GM19025 (cell line): ENCODE data around the gene EWSR1.

Experiments used
- ATAC-seq: cut with Tn5 transposase; IDR thresholded peaks from one replicate; pipeline ENCODE4 v1.9.1; 2021; ENCODE audit warnings: mild to moderate bottlenecking, low read depth, moderate library complexity; ENCODE audit not compliant: unreplicated experiment

EWSR1 gene

GRCh38 chr22:29315286-29316140, 47.4 kb downstream of the EWSR1 start, which contains the start of gene RASL10A:
Gene RASL10A (minus strand): TSS chr22:29315697. CDS start chr22:29315246, 451 bp downstream.
- ATAC-seq = no peak

DNA sequence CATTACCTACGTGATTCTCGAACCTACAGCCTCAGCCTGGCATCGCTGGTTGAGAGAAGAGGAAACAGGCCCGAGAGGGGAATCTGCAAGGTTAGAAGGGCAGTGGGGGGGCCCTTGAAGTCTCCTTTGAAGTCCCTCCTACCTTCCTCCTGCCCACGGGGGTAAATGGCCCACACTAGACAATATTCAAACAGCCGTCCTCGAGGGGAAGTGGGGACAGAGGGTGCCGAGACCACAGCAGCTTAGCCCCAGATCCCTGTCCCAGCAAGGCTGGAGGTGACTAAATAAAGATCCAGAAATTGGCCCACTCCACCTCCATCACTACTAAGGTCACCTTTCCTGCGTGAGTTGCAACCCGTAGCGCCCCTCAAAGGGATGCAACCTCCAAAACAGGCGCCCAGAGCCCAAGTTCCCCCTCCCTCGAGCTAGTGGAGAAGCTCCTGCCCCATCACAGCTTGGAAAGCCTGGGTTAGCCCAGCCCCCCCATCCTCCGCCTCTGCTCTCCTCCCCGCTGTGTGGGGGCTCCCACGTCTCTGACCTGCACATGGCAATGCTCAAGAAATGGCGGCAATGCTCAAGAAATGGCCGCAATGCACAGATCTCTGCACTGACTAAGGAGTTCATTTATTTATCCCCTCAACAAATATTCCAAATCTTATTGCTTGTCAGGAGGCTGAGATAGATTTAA, 48.2 kb downstream of the EWSR1 start:
- ATAC-seq = no peak

DNA sequence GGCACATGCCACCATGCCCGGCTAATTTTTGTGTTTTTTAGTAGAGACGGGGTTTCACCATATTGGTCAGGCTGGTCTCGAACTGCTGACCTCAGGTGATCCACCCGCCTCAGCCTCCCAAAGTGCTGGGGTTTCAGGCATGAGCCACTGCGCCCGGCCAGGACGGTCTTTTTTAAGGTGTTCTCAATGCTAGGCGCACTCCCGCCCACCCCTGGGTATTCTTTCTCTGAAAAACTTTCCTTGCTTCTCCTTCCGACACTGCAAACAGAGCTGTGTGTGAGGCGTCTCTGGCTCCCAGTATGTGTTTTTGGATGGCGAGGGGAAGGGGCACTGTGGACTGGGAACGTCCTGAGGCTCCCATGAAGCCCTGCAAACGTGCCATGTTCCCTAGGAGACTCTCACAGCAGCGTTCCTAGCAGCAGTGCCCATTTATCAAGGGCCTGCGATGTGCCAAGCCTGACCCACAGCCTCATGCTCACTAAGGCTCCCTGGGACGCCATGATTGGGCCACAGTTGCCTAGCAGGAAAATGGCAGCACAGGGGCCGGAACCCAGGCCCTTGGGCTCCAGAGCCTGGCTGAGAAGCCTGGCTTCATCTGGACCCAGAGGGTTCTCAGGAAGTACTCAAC, 49.9 kb downstream of the EWSR1 start:
- no peak for ATAC-seq

DNA sequence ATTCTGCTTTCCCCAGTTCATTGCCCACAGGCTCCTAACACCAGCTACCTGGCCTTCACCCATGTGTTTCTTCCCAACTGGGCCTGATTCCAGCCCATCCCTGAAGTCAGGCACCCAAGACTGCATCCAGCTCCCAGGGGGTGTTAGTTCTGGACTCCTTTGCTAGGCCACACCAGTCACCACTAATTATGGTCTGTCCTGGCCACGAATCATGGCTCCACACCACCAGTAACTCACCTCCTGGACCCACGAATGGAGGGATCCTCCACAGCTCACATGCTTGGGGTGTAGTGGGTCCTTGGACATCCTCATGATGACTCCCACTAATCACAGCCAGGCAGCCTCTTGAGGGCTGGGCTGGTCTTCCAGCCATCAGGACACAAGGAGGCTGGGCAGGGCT, 51.0 kb downstream of the EWSR1 start:
- no peak for ATAC-seq

GRCh38 chr22:29320546-29320945, 52.5 kb downstream of the EWSR1 start:
- ATAC-seq = no peak

DNA sequence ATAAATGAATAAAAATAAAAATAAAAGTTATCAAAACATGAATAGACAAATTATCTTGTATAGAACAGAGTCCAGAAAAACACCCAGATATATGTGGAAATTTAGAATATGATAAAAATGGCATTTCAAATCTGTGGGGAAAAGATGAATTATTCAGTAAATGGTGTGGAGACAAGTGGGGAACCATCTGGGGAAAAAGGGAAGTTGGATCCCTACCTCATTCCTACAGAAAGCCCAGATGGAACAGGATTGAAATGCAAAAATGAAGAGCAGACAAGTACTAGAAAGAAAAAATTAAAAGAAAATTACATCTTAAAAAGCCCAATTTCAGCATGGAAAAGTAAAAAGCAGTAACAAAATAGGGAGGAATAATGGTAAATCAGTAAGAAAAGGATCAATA, 55.6 kb downstream of the EWSR1 start:
- ATAC-seq = no peak

- no peak for ATAC-seq
These were observed 57.3 kb downstream of the EWSR1 start for GRCh38 chr22:29325356-29325755.

- ATAC-seq = no peak
These were observed 57.8 kb downstream of the EWSR1 start for GRCh38 chr22:29325785-29326315.

DNA sequence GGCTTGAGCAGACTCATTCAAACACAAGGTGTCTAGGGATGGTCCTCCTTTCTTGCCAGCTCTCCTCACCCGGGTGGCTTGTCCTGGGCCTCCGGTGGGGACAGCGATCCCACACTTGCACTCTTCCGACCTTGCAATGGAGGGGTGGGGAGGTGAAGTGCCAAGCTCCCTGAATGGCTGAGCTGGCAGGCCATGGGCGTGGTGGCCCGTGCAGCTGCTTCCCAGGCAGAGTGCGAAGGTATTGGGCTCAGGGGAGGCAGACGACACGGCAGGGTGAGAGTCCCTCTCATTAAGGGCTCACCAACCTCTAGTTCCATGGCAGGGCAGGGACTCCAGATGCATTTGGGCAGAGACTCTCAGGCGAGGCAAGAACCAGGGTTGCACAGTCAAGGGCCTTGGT, 58.4 kb downstream of the EWSR1 start:
- ATAC-seq = no peak

DNA sequence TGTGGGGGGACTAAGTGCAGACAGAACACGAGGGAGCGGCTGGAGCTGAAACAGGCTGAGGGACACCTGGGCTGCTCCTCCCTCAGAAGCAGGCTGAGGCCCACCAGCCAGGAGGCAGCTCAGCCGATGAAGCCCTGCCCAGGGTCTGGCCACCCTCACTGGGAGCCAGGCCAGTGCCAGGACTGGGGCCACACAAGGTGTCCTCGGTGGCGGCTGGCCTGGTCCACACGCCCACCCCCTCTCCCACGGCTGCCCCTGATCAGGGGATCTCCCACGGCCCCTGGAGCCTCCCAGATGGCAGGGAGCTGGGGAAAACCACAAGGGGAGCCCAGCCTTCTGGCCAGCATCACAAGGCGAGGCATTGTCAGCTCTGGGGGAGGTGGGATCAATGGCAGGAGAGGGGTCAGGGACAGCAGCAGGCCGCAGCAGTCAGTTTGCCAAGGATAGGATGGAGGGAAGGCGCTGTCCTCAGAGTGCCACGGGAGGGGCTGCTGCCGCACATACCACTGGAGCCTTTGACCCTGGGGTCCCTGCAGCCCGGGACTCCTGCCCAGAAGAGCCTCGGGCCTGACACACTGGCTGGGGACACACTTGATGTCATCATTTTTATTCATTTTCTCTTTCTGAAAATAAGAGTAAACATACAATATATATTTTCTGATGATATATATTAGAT, 59.2 kb downstream of the EWSR1 start:
- ATAC-seq = no peak

DNA sequence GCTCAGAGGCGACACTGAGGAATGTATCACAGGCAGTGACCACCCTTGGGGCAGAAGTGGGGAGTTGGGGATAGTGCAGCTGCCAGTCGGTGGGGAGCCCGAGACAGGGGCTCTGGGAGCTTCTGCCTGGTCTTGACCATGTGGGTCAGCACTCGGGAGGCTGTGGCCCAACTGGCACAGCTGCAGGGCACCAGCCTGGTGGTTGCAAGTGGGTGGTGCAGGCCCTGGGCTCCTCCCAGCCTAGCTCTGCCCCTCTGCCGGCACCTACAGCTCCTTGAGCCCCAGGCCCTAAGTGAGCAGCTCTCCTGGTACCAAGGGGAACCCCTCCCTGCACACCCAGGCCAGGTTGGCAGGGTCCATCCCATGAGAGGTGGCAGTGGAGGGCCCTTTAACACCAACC, 60.0 kb downstream of the EWSR1 start:
- no peak for ATAC-seq

DNA sequence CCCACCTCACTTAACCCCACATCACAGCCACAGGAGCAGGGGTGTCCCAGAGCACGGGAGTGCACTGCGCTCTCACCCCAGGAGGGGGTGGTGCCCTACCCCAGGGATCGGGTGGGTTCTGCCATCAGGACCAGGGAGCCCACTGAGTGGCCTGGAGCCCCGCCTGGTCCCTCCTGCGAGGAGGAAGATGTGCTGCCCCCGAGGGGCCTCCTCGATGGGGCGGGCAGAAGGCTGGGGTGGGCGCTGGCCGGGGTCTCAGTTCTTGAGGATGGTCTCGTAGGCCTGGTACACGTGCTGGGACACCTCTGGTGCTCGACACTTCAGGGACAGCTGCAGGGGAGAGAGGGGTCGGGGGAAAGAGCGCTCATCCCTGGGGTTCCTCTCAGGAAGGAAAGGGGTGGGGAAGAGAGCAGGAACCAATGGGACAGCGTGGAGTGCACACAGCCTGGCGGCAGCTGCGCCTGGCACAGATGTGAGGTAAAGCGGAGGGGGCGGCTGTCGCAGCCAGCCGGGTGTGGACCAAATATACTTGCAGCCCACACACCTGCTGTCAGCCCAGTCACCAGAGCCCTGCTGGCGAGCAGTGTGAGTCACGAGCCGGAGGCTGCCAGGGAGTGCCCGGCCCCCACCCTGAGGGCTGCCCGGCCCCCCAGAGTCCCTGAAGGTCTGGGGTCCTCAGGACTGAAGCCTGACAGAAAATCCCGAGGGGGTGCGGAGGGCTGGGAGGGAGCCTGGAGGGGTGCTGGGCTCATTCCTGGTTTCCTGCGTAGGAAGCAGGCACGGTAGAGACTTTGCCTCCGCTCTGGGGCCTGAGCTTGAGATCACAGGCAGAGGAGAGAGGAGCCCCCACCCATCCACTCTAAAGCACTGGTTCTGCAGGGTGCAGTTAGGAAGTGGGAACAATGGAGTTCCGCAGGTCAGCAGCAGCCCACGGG, 60.8 kb downstream of the EWSR1 start:
- no peak for ATAC-seq

DNA sequence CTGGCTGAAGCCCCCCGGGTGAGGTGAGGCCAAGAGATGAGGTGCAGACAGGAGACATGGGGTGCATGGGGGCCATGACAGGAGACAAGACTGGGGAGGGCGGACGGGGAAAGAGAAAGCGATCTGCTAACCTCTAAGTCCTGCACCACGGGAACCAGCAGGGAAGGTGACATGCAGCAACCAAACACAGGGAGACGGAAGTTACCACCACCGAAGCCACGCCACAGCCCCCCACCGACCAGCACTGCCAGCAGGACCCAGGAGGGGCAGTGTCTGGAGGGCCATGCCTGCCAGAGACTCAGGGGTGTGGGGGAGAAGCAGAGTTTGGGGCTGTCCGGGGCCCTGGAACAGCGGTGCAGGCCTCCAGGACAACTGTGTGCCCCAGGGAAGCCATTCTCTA, 61.5 kb downstream of the EWSR1 start:
- ATAC-seq = no peak

GRCh38 chr22:29330291-29330690, 62.2 kb downstream of the EWSR1 start:
- no peak for ATAC-seq

- ATAC-seq = no peak
These were observed 62.7 kb downstream of the EWSR1 start for GRCh38 chr22:29330753-29331152.

GRCh38 chr22:29331213-29331612, 63.1 kb downstream of the EWSR1 start:
- ATAC-seq = no peak

DNA sequence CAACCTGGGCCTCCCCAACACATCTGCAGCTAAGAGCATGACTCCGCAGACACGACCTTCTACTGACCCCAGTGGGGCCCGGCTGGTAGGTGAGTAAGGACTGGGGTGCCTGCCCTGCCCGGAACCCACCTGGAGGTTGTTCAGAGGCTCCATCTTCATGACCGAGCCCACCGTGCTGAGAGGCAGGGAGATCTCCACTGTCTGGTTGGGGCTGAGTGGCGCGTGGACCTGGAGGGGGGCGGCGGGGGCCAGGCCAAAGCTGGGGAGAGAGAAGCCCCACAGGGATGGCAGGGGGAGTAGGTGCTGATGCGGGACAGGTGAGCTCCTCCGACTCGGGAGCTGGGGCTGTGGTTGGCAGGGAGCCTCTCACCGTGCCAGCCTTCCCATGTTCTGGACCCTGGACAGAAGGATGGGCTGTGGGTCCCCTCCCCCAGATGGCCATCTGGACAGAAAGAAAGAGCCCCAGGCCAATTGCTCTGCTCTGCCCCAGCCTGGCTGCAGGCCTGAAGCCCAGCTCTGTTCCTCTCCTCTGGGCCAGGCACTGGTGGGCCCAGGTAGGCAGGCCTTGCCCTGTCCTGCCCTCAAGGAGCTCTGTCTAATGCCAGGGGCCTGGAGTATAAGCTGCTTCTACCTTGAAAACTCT, 63.7 kb downstream of the EWSR1 start:
- ATAC-seq = no peak

GRCh38 chr22:29332886-29333496, 64.9 kb downstream of the EWSR1 start:
- ATAC-seq = no peak

GRCh38 chr22:29334148-29334547, 66.1 kb downstream of the EWSR1 start:
- no peak for ATAC-seq
